NCI-H2029 treated with DMSO at 0.1 percent for 48 hours (cell line): ENCODE measurements around the gene MYBPH.

Experiments used
- DNase-seq: peaks from one replicate; lab custom pipeline; 2025; lab: John Stamatoyannopoulos, UW

Gene MYBPH

GRCh38 chr1:203148579-203148978 lies 27.0 kb downstream of the MYBPH start:
- no peak for DNase-seq

- DNase-seq: no peak
These were observed 27.5 kb downstream of the MYBPH start for GRCh38 chr1:203148127-203148526.

- DNase-seq: no peak
These were observed 28.2 kb downstream of the MYBPH start for GRCh38 chr1:203147376-203147775.

GRCh38 chr1:203146537-203146936 lies 29.1 kb downstream of the MYBPH start:
- no peak for DNase-seq

GRCh38 chr1:203146042-203146369 lies 29.6 kb downstream of the MYBPH start:
- DNase-seq: no peak

GRCh38 chr1:203145321-203146041 lies 30.1 kb downstream of the MYBPH start:
- DNase-seq: no peak

- DNase-seq: no peak
These were observed 31.0 kb downstream of the MYBPH start for GRCh38 chr1:203144661-203145060.

- no peak for DNase-seq
These were observed 32.0 kb downstream of the MYBPH start for GRCh38 chr1:203143641-203144040.

- no peak for DNase-seq
These were observed 32.8 kb downstream of the MYBPH start for GRCh38 chr1:203142684-203143408.

- no peak for DNase-seq
These were observed 33.5 kb downstream of the MYBPH start for GRCh38 chr1:203142124-203142523.

GRCh38 chr1:203140743-203141520 lies 34.7 kb downstream of the MYBPH start:
- no peak for DNase-seq

- no peak for DNase-seq
These were observed 35.6 kb downstream of the MYBPH start for GRCh38 chr1:203139976-203140475.

- DNase-seq: no peak
These were observed 37.6 kb downstream of the MYBPH start for GRCh38 chr1:203138066-203138465.

GRCh38 chr1:203137324-203137723 lies 38.3 kb downstream of the MYBPH start:
- no peak for DNase-seq

GRCh38 chr1:203136409-203137042 lies 39.1 kb downstream of the MYBPH start:
- DNase-seq: no peak

- no peak for DNase-seq
These were observed 39.9 kb downstream of the MYBPH start for GRCh38 chr1:203135636-203136305.

GRCh38 chr1:203133970-203134725 lies 41.5 kb downstream of the MYBPH start:
- no peak for DNase-seq

GRCh38 chr1:203131548-203132200 lies 44.0 kb downstream of the MYBPH start:
- no peak for DNase-seq

- no peak for DNase-seq
These were observed 45.2 kb downstream of the MYBPH start for GRCh38 chr1:203130358-203130985.
